Subcutaneous adipose tissue (tissue), 4 donors: ENCODE measurements around the gene NKPD1. TPM values are rescaled to one million over a fixed set of nuclear protein-coding genes. Genes with fewer than 3 reads are reported as not detected.

Source experiments
- CTCF ChIP-seq: fragments of 450-650 bp; IDR thresholded peaks from one replicate; pipeline ENCODE4 v1.5.1; 2016; ENCODE audit warnings: low read depth, mild to moderate bottlenecking, control low read depth, antibody characterized with exemption, moderate library complexity
- total RNA-seq, 4 donors: library from RNA; depleted of rRNA; stranded (reverse); fragments of >200 nt; gene quantifications; one replicate each; pipeline ENCODE4 v1.1.0, GENCODE V29; 2016

NKPD1 gene
- total RNA-seq, 4 donors from 2014 or later, result 0.17 TPM; not detected in 3

GRCh38 chr19:45179892-45180370 lies 19.1 kb upstream of the NKPD1 start:
- no peak for TF ChIP-seq CTCF

GRCh38 chr19:45179072-45179891 lies 18.5 kb upstream of the NKPD1 start:
- TF ChIP-seq CTCF, result no peak

- TF ChIP-seq CTCF, result no peak
Observed at GRCh38 chr19:45178262-45179071, 17.7 kb upstream of the NKPD1 start, which contains the start of gene BLOC1S3. BLOC1S3 (plus strand) TSS chr19:45178784; CDS start chr19:45179297, 513 bp downstream.

- TF ChIP-seq CTCF, result no peak
Observed at GRCh38 chr19:45177817-45178261, 17.1 kb upstream of the NKPD1 start, which contains the start of gene TRAPPC6A. TRAPPC6A (minus strand) TSS chr19:45178237; CDS start chr19:45178218, 19 bp downstream.

GRCh38 chr19:45175515-45176345 lies 14.9 kb upstream of the NKPD1 start:
- no peak for TF ChIP-seq CTCF

GRCh38 chr19:45173816-45174215 lies 13.0 kb upstream of the NKPD1 start:
- TF ChIP-seq CTCF, result no peak
